Right lobe of liver (tissue), 4 donors: ENCODE measurements around the gene FBXO44.

ENCODE experiments used
- CTCF ChIP-seq, 4 donors: fragments of 200-600 bp in 3 of 4; fragments of 450-650 bp in 1 of 4; IDR thresholded peaks; one replicate each; pipeline versions ENCODE4 v1.5.1 to v1.8.0; 2016 to 2022; ENCODE audit warnings: antibody characterized with exemption in 4 of 4, mild to moderate bottlenecking in 2 of 4
- POLR2A ChIP-seq: fragments of 450-650 bp; IDR thresholded peaks from one replicate; pipeline ENCODE4 v1.6.1; 2017; ENCODE audit warnings: antibody characterized with exemption, mild to moderate bottlenecking
- donor health status: DM: no; HTN: no; CAD: no.
- donor health status: DM: no; HTN: no; CAD: no.
- donor health status: DM: no; HTN: yes; CAD: no.

GRCh38 chr1:11643782-11644181, 10.9 kb upstream of the FBXO44 start:
- TF ChIP-seq POLR2A, result no peak
- no peak for TF ChIP-seq CTCF (IDR thresholded peaks at IDR 0.05)
